HEK293 (cell line): Measurements from ENCODE around the gene SAMD4B.

Experiments
- CTCF ChIP-seq: fragments of 450-650 bp; formaldehyde crosslinking; IDR thresholded peaks from 2 replicates; pipeline ENCODE4 v1.5.1; 2016; ENCODE audit warnings: missing biosample characterization, missing genetic modification characterization
- ELK4 ChIP-seq: IDR thresholded peaks from 2 replicates; pipeline ENCODE4 v1.6.1; 2011; ENCODE audit warnings: mild to moderate bottlenecking, low read depth, low read length, borderline replicate concordance
- HOXA7 ChIP-seq: sonication (generic); formaldehyde crosslinking; IDR thresholded peaks from 2 replicates; pipeline ENCODE4 v1.8.1; 2022; ENCODE audit warnings: missing genetic modification reagents, borderline replicate concordance
- MYNN ChIP-seq: fragments of 450-650 bp; formaldehyde crosslinking; IDR thresholded peaks from 2 replicates; pipeline ENCODE4 v1.5.1; 2016; ENCODE audit warnings: missing biosample characterization, missing genetic modification characterization, borderline replicate concordance
- SCRT1 ChIP-seq: fragments of 450-650 bp; formaldehyde crosslinking; IDR thresholded peaks from 2 replicates; pipeline ENCODE4 v1.5.1; 2016; ENCODE audit warnings: missing biosample characterization, missing genetic modification characterization, borderline replicate concordance
- TCF7L2 ChIP-seq: IDR thresholded peaks from 2 replicates; pipeline ENCODE4 v1.6.1; 2011; ENCODE audit warnings: low read depth, mild to moderate bottlenecking, inconsistent platforms, low read length, moderate library complexity, borderline replicate concordance
- ZBTB10 ChIP-seq: fragments of 450-650 bp; formaldehyde crosslinking; IDR thresholded peaks from 2 replicates; pipeline ENCODE4 v1.5.1; 2016; ENCODE audit warnings: missing biosample characterization, missing genetic modification characterization
- ZBTB44 ChIP-seq: fragments of 450-650 bp; IDR thresholded peaks from 2 replicates; pipeline ENCODE4 v1.5.1; 2018; ENCODE audit warnings: missing biosample characterization, mild to moderate bottlenecking, missing genetic modification characterization
- ZFP3 ChIP-seq: fragments of 450-650 bp; formaldehyde crosslinking; IDR thresholded peaks from 2 replicates; pipeline ENCODE4 v1.5.1; 2016; ENCODE audit warnings: low read depth, missing biosample characterization, missing genetic modification characterization
- ZNF140 ChIP-seq: fragments of 450-650 bp; formaldehyde crosslinking; IDR thresholded peaks from 2 replicates; pipeline ENCODE4 v1.5.1; 2016; ENCODE audit warnings: missing biosample characterization, missing genetic modification characterization
- ZNF169 ChIP-seq: fragments of 450-650 bp; formaldehyde crosslinking; IDR thresholded peaks from 2 replicates; pipeline ENCODE4 v1.5.1; 2016; ENCODE audit warnings: missing biosample characterization, missing genetic modification characterization

GRCh38 chr19:39332293-39332692, 9.9 kb upstream of the SAMD4B start:
- TF ChIP-seq MYNN (tag by site-specific recombination), result no peak
- no peak for TF ChIP-seq CTCF
- TF ChIP-seq ELK4, result no peak
- no peak for TF ChIP-seq HOXA7 (CRISPR knock-in tag)
- no peak for TF ChIP-seq ZNF140
- TF ChIP-seq ZNF169 (tag by site-specific recombination), result no peak
- TF ChIP-seq ZBTB10, result no peak
- TF ChIP-seq ZBTB44 (tag by site-specific recombination), result no peak
- TF ChIP-seq TCF7L2, result no peak
- no peak for TF ChIP-seq SCRT1
- TF ChIP-seq ZFP3, result no peak
